ENCODE results near the gene KCNH5.

Gene KCNH5

DNA sequence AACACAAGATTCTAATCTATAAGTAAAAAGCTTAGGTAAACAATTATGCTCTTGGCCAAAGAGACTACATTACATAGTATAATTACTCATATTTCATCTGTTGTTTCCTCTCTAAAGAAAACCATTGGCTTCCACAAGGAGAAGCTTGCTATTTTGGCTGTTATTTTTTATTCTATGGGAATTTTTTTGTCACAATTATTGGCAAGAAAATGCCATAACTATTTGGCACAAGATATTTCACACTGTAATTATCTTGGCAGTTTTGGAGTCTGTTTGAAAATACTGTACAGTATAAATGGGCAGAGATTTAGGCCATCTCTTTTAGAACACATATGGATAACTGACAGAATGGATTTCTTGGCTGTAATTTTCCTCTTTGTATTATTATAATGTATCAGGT lies 51.2 kb downstream of the KCNH5 start:
- TF ChIP-seq, protein P1, sequence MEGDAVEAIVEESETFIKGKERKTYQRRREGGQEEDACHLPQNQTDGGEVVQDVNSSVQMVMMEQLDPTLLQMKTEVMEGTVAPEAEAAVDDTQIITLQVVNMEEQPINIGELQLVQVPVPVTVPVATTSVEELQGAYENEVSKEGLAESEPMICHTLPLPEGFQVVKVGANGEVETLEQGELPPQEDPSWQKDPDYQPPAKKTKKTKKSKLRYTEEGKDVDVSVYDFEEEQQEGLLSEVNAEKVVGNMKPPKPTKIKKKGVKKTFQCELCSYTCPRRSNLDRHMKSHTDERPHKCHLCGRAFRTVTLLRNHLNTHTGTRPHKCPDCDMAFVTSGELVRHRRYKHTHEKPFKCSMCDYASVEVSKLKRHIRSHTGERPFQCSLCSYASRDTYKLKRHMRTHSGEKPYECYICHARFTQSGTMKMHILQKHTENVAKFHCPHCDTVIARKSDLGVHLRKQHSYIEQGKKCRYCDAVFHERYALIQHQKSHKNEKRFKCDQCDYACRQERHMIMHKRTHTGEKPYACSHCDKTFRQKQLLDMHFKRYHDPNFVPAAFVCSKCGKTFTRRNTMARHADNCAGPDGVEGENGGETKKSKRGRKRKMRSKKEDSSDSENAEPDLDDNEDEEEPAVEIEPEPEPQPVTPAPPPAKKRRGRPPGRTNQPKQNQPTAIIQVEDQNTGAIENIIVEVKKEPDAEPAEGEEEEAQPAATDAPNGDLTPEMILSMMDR (conservative IDR thresholded peaks at IDR 0.05) = no peak
- H3K27ac ChIP-seq = no peak overlapping the region

DNA sequence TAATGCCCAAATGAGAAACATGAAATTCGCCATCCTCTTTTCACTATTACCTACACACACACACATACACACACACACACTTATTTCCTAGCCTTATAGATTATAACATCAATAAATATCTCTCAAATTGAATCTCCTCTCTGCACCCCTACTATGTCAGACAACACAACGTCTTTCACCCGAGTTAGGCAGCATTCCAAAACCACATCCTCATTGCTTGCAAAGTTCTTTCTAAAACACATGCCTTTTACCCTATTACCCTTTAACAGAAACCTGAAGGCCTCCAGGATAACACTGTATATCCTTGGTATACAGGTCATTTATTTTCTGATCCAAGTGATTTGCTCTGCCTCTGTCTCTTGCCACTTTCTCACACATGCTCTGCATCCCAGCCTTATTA lies 56.3 kb downstream of the KCNH5 start:
- H3K27ac ChIP-seq = no peak overlapping the region
- TF ChIP-seq, protein P1 (conservative IDR thresholded peaks at IDR 0.05) = no peak

DNA sequence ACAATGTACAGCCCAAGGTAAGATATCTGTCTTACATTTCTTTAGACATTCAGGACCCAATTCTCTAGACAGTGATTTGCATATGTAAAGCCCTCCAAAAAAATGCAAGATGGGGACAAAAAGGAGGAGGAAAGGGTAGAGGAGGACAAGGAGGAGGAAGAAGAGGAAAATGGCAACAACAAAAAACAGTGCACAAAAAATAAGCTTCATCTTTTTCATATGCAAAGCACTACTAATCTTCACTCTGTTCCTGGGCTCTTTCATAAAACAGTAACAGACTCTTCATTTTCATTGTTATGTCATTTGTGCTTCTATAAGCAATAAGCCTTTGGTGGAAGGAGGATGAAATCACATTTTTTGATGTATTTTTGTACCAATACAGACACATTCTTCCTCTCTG lies 61.4 kb downstream of the KCNH5 start:
- TF ChIP-seq, protein P1 (conservative IDR thresholded peaks at IDR 0.05) = no peak
- no peak overlapping the region for H3K27ac ChIP-seq

DNA sequence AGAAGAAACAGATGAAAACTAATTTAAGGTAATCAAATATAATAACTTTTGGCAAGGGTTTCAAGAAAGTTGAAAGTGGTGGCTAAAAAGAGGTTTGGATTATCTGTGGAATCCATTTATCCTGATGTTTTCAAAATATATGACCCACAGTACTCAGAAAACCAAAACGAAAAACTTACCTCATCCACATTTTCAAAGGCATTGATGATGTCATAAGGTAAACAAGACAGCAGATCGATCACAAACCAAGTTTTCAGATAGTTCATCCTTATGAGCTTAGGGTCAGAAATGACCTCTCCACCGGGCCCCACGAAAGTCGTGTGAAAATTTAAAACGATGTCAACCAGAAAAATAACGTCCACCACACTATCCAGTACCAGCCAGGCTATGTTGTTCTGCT lies 64.6 kb downstream of the KCNH5 start:
- H3K27ac ChIP-seq = no peak overlapping the region
- TF ChIP-seq, protein P1 (conservative IDR thresholded peaks at IDR 0.05) = no peak

DNA sequence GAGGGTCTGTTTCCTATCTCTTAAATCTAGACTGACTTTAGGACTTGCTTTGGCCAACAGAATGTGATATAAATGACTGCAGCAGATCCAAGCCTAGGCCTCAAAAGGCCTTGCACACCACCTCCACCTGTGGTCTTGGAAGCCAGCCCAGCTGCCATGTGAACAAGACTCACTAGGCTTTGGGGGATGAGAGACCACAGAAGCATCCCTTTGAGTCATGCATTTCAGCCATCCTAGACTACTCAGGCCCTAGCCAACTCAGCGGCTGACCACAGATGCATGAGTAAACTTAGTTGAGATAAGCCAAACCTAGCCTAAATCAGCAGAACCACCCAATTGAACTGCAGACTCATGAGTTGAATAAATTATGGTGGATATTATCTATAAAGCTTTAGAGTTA lies 87.7 kb downstream of the KCNH5 start:
- TF ChIP-seq, protein P1 (conservative IDR thresholded peaks at IDR 0.05) = no peak
- H3K27ac ChIP-seq = no peak overlapping the region

DNA sequence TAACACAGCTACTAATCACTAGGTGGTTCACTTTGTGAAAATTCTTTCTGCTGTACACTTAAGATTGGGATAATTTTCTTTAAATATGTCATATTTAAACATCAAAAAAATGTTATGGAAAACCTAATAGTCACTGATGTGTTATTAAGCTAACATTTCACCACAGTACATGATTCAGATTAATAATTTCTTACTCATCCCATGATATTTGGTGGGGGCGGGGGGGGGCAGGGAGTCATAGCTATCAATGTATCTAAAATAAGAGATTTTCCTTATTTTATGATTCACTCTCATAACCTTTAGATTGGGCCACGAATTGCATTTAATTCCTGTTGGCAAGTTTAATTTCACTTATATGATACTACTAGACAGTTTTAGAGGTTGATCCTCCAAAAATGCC lies 88.8 kb downstream of the KCNH5 start:
- H3K27ac ChIP-seq = no peak overlapping the region
- TF ChIP-seq, protein P1 (conservative IDR thresholded peaks at IDR 0.05) = no peak

DNA sequence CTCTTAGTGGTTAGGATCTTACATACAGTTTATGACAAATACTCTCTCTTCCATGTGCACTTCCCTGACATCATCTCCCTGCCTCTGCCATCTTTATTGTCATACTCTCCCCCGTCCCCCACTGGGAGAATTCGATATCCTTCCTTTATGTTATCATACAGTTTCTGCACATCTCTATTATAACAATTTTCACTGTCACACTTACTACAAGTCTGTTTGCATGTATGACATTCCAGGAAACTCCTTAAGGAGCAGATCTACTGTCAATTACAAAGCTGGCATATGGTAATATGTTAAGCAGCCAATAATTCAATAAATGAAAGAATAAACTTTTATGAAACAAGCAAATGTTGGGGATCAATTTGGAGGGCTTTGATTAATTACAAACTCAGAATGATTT lies 91.1 kb downstream of the KCNH5 start:
- no peak overlapping the region for H3K27ac ChIP-seq
- TF ChIP-seq, protein P1 (conservative IDR thresholded peaks at IDR 0.05) = no peak

DNA sequence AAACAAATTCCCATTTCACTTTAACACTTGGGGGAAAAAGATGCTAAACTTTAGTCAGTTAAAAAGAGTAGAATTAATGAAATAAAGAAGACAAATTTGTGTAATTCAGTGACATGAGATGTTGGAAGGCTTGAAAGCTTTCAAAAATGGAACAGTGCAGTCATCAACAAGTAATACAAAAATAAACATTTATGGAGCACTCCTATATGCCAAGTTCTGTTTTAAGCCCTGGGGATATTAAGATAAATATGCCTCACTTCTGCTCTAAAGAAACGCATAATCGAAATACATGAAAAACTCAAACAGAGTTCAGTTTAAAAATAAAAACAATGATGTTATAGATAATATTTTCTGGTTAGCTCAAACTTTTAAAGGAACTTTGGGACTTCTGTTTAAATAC lies 93.0 kb downstream of the KCNH5 start:
- TF ChIP-seq, protein P1 (conservative IDR thresholded peaks at IDR 0.05) = no peak
- no peak overlapping the region for H3K27ac ChIP-seq

Data from VCaP (cell line).